ENCODE results near the gene C5.

The C5 gene

GRCh38 chr9:120946259-120946658 is 103.8 kb downstream of the C5 start:
- in situ Hi-C loops (cut with MboI; ENCODE audit: low sequenced_read_pairs), result no loop called here

GRCh38 chr9:120944948-120945347 is 105.1 kb downstream of the C5 start:
- in situ Hi-C loops (cut with MboI; ENCODE audit: low sequenced_read_pairs), result no loop called here

GRCh38 chr9:120944434-120944843 is 105.6 kb downstream of the C5 start:
- in situ Hi-C loops (cut with MboI; ENCODE audit: low sequenced_read_pairs), result no loop called here

DNA sequence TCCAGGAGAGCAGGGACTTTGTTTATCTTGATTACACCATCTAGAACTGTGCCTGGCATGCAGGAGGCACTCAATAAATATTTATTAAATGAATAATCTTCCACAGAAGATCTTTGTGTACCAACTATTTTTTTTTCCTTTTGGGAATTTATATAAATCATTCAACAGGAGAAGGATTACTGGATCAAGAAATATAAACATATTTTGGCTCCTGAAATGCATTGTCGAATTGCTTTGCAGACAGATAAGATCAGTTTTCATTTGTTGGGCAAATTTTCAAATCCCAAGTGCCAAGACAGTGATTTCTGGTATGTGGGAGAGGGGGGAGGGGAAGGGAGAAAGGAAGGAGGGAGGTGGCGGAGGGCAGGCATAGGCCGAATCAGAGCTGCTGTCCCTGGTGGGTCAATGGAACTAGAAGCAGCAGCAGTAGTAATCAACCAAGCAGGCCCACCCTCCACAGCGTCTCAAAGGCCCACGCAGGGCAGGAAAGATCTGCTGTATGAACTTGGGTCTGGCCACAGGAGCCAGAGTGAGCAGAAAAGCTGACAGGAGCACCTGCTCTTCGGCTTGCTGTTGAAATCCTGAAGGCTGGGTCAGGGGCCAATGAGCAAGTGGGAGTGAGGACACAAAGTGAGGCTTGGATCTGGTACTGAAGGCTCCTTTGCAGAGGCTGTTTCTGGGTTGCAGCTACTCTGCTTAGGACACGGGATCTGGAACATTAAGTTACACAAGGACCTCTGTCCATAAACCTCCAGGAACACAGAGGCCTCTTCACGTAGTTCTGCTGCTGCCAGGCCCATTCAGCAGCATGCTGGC is 107.7 kb downstream of the C5 start:
- in situ Hi-C loops (cut with MboI; ENCODE audit: low sequenced_read_pairs), result no loop called here

- in situ Hi-C loops (cut with MboI; ENCODE audit: low sequenced_read_pairs), result no loop called here
These were observed 108.9 kb downstream of the C5 start for GRCh38 chr9:120941046-120941770.

- in situ Hi-C loops (cut with MboI; ENCODE audit: low sequenced_read_pairs), result no loop called here
These were observed 109.5 kb downstream of the C5 start for GRCh38 chr9:120940573-120940972.

GRCh38 chr9:120938851-120939250 is 111.2 kb downstream of the C5 start:
- in situ Hi-C loops (cut with MboI; ENCODE audit: low sequenced_read_pairs), result loop anchor here (5.0 kb wide), 1 partner anchor 67 kb away; no protein-coding TSS in a partner anchor

- in situ Hi-C loops (cut with MboI; ENCODE audit: low sequenced_read_pairs), result loop anchor here (5.0 kb wide), 1 partner anchor 65 kb away; no protein-coding TSS in a partner anchor
These were observed 112.5 kb downstream of the C5 start for GRCh38 chr9:120937596-120937995.

DNA sequence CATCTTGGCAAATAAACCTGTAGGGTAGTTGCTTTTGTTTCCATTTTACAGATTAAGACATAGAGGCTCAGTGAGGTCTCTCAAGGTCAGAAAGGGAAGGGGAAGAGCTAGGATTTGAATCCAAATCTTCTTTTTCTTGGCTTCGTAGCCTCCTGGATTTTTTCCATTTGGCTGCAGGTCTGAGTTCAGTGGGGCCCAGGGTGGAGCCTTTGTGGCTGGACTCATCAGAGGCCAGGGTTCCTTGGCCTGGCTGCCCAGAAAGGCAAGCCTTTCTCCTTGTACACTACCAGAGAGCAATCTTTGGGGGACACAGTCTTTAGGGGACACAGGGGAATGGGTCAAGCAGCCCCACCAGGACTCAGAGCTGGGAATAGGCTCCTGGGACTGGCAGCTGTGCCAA is 112.9 kb downstream of the C5 start:
- in situ Hi-C loops (cut with MboI; ENCODE audit: low sequenced_read_pairs), result loop anchor here (5.0 kb wide), 1 partner anchor 65 kb away; no protein-coding TSS in a partner anchor

- in situ Hi-C loops (cut with MboI; ENCODE audit: low sequenced_read_pairs), result loop anchor here (5.0 kb wide), 1 partner anchor 64 kb away; no protein-coding TSS in a partner anchor
These were observed 113.3 kb downstream of the C5 start for GRCh38 chr9:120936764-120937122.

GRCh38 chr9:120936011-120936763 is 113.9 kb downstream of the C5 start:
- in situ Hi-C loops (cut with MboI; ENCODE audit: low sequenced_read_pairs), result loop anchor here (5.0 kb wide), 1 partner anchor 64 kb away; no protein-coding TSS in a partner anchor

- in situ Hi-C loops (cut with MboI; ENCODE audit: low sequenced_read_pairs), result loop anchor here (5.0 kb wide), 1 partner anchor 63 kb away; no protein-coding TSS in a partner anchor
These were observed 114.7 kb downstream of the C5 start for GRCh38 chr9:120935383-120935857.

DNA sequence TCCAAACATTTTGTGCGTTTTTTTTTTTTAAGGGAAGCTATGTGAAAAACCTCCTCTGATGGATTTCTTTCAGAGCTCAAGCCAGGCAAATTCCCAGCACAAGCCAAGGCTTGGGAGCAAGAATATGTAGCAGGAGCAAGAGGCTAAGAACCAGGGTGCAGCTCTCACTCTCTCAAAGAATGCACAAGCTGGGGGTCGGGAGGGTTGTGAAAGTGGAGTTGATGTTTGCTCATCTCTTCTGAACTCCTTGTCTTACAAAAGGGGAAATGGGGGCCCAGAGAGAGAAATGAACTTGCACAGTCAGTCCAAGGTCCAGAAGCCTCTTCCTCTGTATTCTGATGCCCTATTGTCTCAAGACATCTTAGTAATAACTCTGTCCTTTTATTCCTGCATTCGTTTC is 115.8 kb downstream of the C5 start:
- in situ Hi-C loops (cut with MboI; ENCODE audit: low sequenced_read_pairs), result no loop called here

DNA sequence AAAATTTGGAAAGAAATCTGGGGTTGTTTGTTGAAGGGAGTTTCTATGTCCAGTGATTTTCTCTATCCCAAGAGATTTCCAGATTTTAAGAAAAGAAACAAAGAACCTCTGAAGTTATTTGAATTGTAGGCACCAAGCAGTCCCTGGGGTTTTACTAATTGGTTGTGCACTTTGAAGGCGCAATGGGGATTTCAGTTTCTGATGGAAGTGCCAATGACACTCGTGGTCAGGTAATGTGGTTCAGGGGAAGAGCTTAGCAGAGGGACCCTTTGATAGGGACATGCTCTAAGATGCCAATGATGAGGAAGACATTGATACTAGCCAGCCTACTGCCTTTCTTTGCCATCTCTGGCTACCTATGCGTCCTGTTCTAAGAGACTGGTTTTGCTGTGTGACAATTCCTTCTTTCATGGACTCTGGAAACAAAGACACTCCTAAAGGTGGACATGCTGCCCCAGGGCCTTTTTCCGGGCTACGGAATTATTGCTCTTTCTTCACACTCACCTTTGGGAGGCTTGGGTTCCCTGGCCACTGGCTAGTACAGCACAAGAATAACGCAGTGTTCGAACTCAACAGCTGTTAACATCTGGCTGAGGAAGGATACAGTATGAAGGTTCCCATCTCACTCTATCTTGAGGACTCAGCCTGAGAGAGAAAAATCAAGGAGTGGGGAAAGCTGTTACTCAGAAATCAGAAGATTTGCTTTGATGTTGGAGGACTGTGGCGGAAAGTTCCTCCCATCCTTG is 116.6 kb downstream of the C5 start:
- in situ Hi-C loops (cut with MboI; ENCODE audit: low sequenced_read_pairs), result no loop called here

GRCh38 chr9:120932086-120932823 is 117.8 kb downstream of the C5 start:
- in situ Hi-C loops (cut with MboI; ENCODE audit: low sequenced_read_pairs), result no loop called here

DNA sequence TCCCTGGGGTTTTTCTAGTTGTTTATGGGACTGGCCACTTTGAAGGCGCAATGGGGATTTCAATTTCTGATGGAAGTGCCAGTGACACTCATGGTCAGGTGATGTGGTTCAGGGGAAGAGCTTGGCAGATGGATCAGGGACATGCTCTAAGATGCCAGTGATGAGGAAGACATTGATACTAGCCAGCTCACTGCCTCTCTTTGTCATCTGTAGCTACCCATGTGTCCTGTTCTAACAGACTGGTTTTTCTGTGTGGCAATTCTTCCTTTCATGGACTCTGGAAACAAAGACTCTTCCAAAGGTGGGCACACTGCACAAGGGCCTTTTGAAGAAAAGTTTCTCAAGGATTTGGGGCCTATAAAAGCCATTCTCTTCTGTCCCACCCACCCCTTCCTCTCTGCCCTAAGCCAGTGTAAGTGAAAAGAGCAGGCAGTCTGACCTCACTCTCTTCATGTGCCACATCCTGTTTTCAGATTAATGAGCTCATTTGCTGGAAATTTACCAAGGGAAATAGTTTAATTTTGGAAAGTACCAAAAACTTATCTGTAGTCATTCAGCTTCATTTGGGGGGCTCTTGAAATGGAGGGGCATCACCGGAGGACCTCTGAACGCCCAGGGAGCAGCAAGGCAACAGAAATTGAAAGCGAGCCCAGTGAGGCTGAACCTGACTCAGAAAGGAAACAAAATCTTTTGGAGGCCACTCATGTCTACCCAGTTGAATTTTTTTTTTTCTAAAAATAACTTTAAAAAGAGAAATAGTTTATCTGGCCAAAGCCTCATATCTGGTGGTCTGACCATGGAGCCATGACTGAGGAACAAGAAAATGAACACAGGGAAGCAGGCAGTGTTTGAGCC is 118.6 kb downstream of the C5 start:
- in situ Hi-C loops (cut with MboI; ENCODE audit: low sequenced_read_pairs), result no loop called here

DNA sequence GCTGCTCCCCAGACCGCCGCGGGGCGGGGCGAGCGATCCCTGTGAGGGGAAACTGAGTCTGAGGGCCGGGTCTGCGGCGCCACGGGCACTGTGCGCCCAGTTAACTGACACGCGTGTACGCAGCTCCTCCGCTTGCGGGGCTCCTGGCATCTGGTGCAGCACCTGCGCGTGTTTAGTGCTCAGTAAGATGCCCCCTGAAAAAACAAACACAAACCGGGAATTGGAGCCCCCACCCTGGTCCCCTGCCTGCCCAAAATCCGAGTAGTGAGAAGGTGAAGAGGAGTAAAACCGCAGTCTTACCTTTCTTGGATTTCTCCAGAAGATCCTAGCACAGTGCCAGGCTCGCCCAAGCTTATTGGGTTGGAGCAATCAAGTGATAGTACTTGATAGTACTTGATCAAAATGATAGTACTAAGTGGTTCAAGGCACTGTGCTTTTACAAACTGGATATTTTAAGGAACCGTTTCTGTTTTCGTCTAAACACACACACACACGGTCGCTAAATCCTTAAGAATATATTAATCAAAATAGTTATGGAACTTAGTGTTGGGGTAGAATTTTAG is 120.8 kb downstream of the C5 start:
- in situ Hi-C loops (cut with MboI; ENCODE audit: low sequenced_read_pairs), result no loop called here

- in situ Hi-C loops (cut with MboI; ENCODE audit: low sequenced_read_pairs), result no loop called here
These were observed 121.4 kb downstream of the C5 start for GRCh38 chr9:120928483-120929228.
